ENCODE data around the gene FOXJ2.
A peak's percentile ranks its signal among the peaks of the same experiment; 100 is the strongest.
"Not testable (repeated sequence)": the region's sequence is repeated elsewhere in the genome, so short reads cannot be mapped to it uniquely, and the experiment has no call there.

FOXJ2 gene

GRCh38 chr12:8032242-8033152 lies at the start of gene FOXJ2:
FOXJ2 (plus strand) TSS chr12:8032716; CDS start chr12:8039833, 7,117 bp downstream.
- peaks cover 9% of the 10 kb centered on the region for H3K36me3 Mint-ChIP-seq (ENCODE audit: low read depth)
- H3K9me3 Mint-ChIP-seq: no peaks in the 10 kb centered on the region

DNA sequence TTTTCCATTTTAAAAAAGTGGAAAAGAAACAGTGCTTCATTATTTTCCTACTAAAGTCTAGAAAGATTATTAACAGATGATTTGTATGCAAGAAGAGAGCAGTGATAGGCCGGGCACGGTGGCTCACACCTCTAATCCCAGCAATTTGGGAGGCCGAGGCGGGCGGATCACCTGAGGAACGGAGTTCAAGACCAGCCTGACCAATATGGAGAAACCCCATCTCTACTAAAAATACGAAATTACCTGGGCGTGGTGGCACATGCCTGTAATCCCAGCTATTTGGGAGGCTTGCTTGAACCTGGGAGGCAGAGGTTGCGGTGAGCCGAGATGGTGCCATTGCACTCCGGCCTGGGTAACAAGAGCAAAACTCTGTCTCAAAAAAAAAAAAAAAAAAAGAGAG lies 49.5 kb upstream of the FOXJ2 start:
- not testable (repeated sequence) for H3K4me3 Mint-ChIP-seq; H3K36me3 Mint-ChIP-seq (ENCODE audit: low read depth); H3K4me1 Mint-ChIP-seq; H3K9me3 Mint-ChIP-seq; H3K27me3 Mint-ChIP-seq (ENCODE audit: low read depth); H3K27ac Mint-ChIP-seq

More at GRCh38 chr12:8032242-8033152, at the start of gene FOXJ2:
- peak within 1 kb of the TSS; percentile 93 to 94 (median 93) for H3K4me3 Mint-ChIP-seq
- peak in 1 of 3 experiments; percentile 35 for TF ChIP-seq CTCF (IDR thresholded peaks at IDR 0.05; ENCODE audit: unreplicated experiment in 3 of 3)
- H3K4me1 Mint-ChIP-seq: peaks cover 51% of the 10 kb centered on the region
- peak within 1 kb of the TSS; percentile 78 to 89 (median 84) for H3K27ac Mint-ChIP-seq
- no peaks in the 10 kb centered on the region for H3K27me3 Mint-ChIP-seq (ENCODE audit: low read depth)

DNA sequence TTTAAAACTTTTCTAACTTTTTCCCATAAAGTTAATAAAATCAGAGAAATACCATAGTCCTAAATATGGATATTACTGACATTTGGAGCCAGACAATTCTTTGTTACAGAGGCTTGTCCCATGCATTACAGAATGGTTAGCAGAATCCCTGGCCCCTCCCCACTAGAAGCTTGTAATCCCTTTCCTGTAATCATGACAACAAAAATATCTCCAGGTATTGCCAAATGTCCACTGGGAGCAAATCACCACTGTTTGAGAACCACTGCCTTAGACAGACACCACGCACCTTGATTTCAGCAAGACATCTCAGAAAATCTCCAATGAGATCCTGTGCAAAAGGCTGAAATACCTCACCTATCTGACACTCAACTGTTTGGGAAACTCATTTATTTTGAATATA lies 49.1 kb upstream of the FOXJ2 start:
- not testable (repeated sequence) for H3K4me3 Mint-ChIP-seq; H3K27me3 Mint-ChIP-seq (ENCODE audit: low read depth); H3K9me3 Mint-ChIP-seq; H3K27ac Mint-ChIP-seq; H3K36me3 Mint-ChIP-seq (ENCODE audit: low read depth); H3K4me1 Mint-ChIP-seq

DNA sequence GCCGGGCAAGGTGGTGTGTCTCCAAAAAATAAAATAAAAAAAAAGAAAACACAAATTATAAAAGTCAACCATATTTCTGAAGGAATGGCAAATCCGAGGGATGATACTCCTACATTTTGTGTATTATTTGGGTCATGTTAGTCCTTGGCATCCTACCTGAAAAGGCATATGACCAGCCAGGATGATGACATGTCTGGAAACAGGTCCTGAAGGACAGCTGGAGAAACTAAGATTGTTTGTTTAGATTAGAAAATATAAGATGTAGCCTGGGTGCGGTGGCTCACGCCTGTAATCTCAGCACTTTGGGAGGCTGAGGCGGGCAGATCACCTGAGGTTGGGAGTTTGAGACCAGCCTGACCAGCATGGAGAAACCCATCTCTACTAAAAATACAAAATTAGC lies 47.6 kb upstream of the FOXJ2 start:
- Mint-ChIP-seq H3K4me3 (no peak overlapping the region), H3K27ac (no peak overlapping the region), H3K36me3 (ENCODE audit: low read depth) (no peaks in the 10 kb centered on the region), H3K4me1 (no peaks in the 10 kb centered on the region), H3K9me3 (no peaks in the 10 kb centered on the region), H3K27me3 (ENCODE audit: low read depth) (no peaks in the 10 kb centered on the region)
- TF ChIP-seq CTCF (IDR thresholded peaks at IDR 0.05; ENCODE audit: unreplicated experiment in 3 of 3): no peak

DNA sequence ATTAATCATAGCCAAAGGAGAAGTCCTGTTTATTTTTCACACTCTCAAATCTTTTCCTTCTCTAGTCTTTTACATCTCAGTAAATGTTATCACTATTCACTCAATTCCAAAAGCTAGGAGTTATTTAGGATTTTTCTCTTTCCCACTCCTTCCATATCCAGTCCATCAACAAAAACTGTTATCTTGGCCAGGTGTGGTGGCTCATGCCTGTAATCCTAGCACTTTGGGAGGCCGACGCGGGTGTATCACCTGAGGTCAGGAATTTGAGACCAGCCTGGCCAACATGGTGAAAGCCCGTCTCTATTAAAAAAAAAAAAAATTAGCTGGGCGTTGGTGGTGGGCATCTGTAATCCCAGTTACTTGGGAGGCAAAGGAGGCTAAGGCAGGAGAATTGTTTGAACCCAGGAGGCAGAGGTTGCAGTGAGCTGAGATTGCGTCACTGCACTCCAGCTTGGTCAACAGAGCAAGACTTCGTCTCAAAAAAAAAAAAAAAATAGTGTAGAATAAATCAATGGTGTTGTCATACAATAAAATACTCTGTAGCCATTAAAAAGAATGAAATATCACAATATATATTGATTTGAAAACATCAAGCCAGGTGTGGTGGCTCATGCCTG lies 46.6 kb upstream of the FOXJ2 start:
- no peaks in the 10 kb centered on the region for H3K4me1 Mint-ChIP-seq
- no peaks in the 10 kb centered on the region for H3K9me3 Mint-ChIP-seq
- H3K27me3 Mint-ChIP-seq (ENCODE audit: low read depth): no peaks in the 10 kb centered on the region
- H3K4me3 Mint-ChIP-seq: no peak overlapping the region
- H3K27ac Mint-ChIP-seq: no peak overlapping the region
- no peaks in the 10 kb centered on the region for H3K36me3 Mint-ChIP-seq (ENCODE audit: low read depth)
- no peak for TF ChIP-seq CTCF (IDR thresholded peaks at IDR 0.05; ENCODE audit: unreplicated experiment in 3 of 3)

DNA sequence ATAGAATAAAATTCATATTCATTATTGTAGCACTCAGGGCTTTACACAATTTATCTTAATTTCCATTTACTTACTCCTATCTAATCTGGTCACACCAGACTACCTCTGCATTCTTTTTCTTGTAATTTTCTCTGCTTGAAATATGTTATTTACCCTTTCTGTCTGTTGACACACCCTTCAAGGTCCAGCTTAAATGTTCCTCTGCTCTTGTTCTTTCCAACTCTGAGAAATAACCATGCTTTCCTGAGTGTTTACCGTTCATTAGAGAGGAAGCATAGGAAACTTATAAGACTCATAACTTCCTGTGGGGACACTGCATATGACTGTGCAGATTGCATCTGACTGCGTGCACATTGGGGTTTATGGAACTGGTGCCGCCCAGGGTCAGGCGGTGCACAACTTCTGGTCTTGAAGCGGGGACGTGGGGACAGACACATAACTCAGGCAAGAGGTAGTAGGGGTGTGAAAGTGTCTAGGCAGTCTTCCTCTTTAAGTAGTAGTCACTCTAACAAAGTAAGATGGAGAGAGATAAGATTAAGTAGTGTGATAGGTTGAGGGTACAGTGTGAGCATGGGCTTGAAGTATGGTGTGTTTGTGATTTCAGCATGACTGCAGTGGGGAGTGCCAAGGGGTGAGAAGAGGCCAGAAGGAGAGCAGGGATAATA lies 42.6 kb upstream of the FOXJ2 start:
- no peak for TF ChIP-seq CTCF (IDR thresholded peaks at IDR 0.05; ENCODE audit: unreplicated experiment in 3 of 3)
- no peaks in the 10 kb centered on the region for H3K9me3 Mint-ChIP-seq
- H3K4me1 Mint-ChIP-seq: no peaks in the 10 kb centered on the region

More for the DNA sequence above, 42.6 kb upstream of the FOXJ2 start:
- H3K27ac Mint-ChIP-seq: peak overlapping the region in 2 of 3 experiments; percentile 5 to 12
- no peaks in the 10 kb centered on the region for H3K36me3 Mint-ChIP-seq (ENCODE audit: low read depth)
- no peak overlapping the region for H3K4me3 Mint-ChIP-seq
- H3K27me3 Mint-ChIP-seq (ENCODE audit: low read depth): no peaks in the 10 kb centered on the region

Data from nephron (organoid).